ENCODE data around the gene SNAPC1. TPM values are rescaled to one million over a fixed set of nuclear protein-coding genes. Genes with fewer than 3 reads are reported as not detected.

The SNAPC1 gene
- total and polyA plus RNA-seq, 2 of the 13 experiments (the other 11 are each of a cell fraction or from before 2014, with no cell fraction given), result 2.6 to 8.5 TPM

DNA sequence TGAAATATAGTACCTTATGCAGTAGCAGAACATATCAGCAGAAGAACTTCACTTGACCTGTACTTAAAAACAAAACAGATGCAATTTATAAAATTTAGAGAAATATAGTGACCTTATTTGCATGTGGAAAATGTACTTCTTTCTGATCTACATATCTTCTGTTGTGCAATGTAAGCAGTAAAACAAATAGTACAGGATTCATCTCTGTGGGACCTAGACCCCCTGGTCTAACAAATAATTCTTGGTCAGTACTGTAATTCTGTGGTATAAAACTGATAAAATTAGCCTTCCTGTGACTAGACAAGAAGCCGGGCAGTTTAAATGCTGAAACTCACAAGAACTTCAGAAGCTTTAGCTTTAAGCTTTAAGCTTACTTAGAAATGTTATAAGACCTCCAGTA is 45.3 kb upstream of the SNAPC1 start:
- H4K20me1 ChIP-seq (ENCODE audit: insufficient read depth, low read length), result peaks cover 94% of the 10 kb centered on the region
- intact Hi-C loops (cut with micrococcal nuclease; ENCODE audit: unreplicated experiment), result loop anchor here (5.0 kb wide), 1 partner anchor 110 kb away; no protein-coding TSS in a partner anchor
- CTCF ChIA-PET (ENCODE audit: low intra/inter-chr PET ratio, low total read pairs), result interaction anchor here (1.2 kb wide), 1 partner anchor 255 kb away, joined by 4 read pairs; no protein-coding TSS in a partner anchor

More for the DNA sequence above, 45.3 kb upstream of the SNAPC1 start:
- no peaks in the 10 kb centered on the region for H3K27me3 ChIP-seq (ENCODE audit: control insufficient read depth in 1 of 2, insufficient read depth in 2 of 2, low read length in 2 of 2)
- POLR2A ChIA-PET, result interaction anchor here (1.1 to 3.1 kb wide), 2 partner anchors 21 to 45 kb away, joined by 4 to 15 read pairs; partner anchors contain the start of genes HIF1A and SNAPC1
- no peak overlapping the region for H3K4me3 ChIP-seq (replicated peaks in 1 of 3; ENCODE audit: insufficient read depth in 1 of 3, low read depth in 2 of 3, low read length in 3 of 3)
- H3K79me2 ChIP-seq (ENCODE audit: insufficient read depth, low read length), result peaks cover 94% of the 10 kb centered on the region
- H3K4me2 ChIP-seq (ENCODE audit: low read depth, low read length), result no peak overlapping the region
- ATAC-seq (no peak), DNase-seq (ENCODE audit: low spot score) (no peak), FAIRE-seq (no peak)
- no peak overlapping the region for H3K27ac ChIP-seq (ENCODE audit: extremely low read length, insufficient read depth, low read length)
- in situ Hi-C loops (cut with HindIII; ENCODE audit: extremely low pct_ligation_motif_present, low pct_unique_long_range_greater_than_20kb), result no loop called here
- no peak overlapping the region for H2AFZ ChIP-seq (ENCODE audit: low read length)
- no TSS peak for BruUV-seq (replicated peaks)
- H3K4me1 ChIP-seq (ENCODE audit: insufficient read depth, low read length), result peaks cover 74% of the 10 kb centered on the region
- peaks cover 2 to 6% of the 10 kb centered on the region in 2 experiments; a peak in 4 of 5 replicates for H3K36me3 ChIP-seq (replicated peaks in 1 of 2; ENCODE audit: control insufficient read depth in 1 of 2, insufficient read depth in 2 of 2, low read length in 2 of 2)
- H3K9me3 ChIP-seq (ENCODE audit: low read length), result no peaks in the 10 kb centered on the region
- 92% methylated on average over 1 of the region's 1 CpG for WGBS (ENCODE audit: low lambda C conversion rate)
- H3K9ac ChIP-seq (ENCODE audit: insufficient read depth, low read depth, low read length), result no peak overlapping the region
- TF ChIP-seq CEBPG (CRISPR knock-in tag; IDR thresholded peaks at IDR 0.05) (0 out of 2 replicates have a peak, but pooled peaks have one; percentile 18), NAIF1 (CRISPR knock-in tag; IDR thresholded peaks at IDR 0.05; ENCODE audit: borderline replicate concordance) (no peak), NFYC (CRISPR knock-in tag; IDR thresholded peaks at IDR 0.05) (no peak), MAFK (conservative IDR thresholded peaks at IDR 0.05 in 1 of 2, IDR thresholded peaks at IDR 0.05 in 1 of 2; ENCODE audit: low read length in 2 of 2) (peak; percentile 24; a peak in 1 of 4 replicates), REXO4 (CRISPR knock-in tag; IDR thresholded peaks at IDR 0.05; ENCODE audit: borderline replicate concordance) (no peak), CEBPB (IDR thresholded peaks at IDR 0.05; ENCODE audit: borderline replicate concordance, low read depth, low read length) (peak; percentile 54; the same call in 1 of the 2 replicates), PCBP1 (IDR thresholded peaks at IDR 0.05; ENCODE audit: borderline replicate concordance, low read depth, low read length) (no peak)
- TF ChIP-seq, protein P1, sequence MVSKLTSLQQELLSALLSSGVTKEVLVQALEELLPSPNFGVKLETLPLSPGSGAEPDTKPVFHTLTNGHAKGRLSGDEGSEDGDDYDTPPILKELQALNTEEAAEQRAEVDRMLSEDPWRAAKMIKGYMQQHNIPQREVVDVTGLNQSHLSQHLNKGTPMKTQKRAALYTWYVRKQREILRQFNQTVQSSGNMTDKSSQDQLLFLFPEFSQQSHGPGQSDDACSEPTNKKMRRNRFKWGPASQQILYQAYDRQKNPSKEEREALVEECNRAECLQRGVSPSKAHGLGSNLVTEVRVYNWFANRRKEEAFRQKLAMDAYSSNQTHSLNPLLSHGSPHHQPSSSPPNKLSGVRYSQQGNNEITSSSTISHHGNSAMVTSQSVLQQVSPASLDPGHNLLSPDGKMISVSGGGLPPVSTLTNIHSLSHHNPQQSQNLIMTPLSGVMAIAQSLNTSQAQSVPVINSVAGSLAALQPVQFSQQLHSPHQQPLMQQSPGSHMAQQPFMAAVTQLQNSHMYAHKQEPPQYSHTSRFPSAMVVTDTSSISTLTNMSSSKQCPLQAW (CRISPR knock-in tag; IDR thresholded peaks at IDR 0.05), result no peak
- TF ChIP-seq, protein P2, sequence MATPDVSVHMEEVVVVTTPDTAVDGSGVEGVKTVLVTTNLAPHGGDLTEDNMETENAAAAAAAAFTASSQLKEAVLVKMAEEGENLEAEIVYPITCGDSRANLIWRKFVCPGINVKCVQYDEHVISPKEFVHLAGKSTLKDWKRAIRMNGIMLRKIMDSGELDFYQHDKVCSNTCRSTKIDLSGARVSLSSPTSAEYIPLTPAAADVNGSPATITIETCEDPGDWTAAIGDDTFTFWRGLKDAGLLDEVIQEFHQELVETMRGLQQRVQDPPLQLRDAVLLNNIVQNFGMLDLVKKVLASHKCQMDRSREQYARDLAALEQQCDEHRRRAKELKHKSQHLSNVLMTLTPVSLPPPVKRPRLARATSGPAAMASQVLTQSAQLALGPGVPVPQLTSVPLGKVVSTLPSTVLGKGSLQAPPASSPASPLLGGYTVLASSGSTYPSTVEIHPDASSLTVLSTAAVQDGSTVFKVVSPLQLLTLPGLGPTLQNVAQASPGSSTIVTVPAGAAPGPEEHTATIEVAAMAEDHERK (CRISPR knock-in tag; IDR thresholded peaks at IDR 0.05; ENCODE audit: low read depth), result no peak
- TF ChIP-seq, protein P3, sequence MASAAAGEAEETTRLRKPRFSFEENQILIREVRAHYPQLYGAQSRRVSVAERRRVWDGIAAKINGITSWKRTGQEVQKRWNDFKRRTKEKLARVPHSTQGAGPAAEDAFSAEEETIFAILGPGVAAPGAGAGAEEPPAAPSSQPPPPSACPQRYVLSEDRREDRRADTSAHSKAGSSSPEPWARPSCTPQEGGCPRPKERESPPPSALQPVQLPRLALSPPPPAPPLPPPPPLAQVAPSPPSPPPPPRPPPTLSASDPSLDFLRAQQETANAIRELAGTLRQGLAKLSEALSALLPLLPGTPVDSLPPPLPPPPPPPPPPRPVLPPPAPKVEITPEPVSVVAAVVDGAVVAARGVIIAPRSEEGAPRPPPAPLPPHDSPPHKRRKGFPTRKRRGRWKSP (CRISPR knock-in tag; IDR thresholded peaks at IDR 0.05), result no peak
